ENCODE measurements around the gene CCM2.

CCM2 gene

GRCh38 chr7:45068236-45069023 lies 68.4 kb downstream of the CCM2 start:
- DNase-seq (ENCODE audit: low spot score) = no peak

- no peak for DNase-seq (ENCODE audit: low spot score)
These were observed 69.6 kb downstream of the CCM2 start for GRCh38 chr7:45069444-45070253.

- DNase-seq (ENCODE audit: low spot score) = no peak
These were observed 70.2 kb downstream of the CCM2 start for GRCh38 chr7:45070254-45070642.

DNA sequence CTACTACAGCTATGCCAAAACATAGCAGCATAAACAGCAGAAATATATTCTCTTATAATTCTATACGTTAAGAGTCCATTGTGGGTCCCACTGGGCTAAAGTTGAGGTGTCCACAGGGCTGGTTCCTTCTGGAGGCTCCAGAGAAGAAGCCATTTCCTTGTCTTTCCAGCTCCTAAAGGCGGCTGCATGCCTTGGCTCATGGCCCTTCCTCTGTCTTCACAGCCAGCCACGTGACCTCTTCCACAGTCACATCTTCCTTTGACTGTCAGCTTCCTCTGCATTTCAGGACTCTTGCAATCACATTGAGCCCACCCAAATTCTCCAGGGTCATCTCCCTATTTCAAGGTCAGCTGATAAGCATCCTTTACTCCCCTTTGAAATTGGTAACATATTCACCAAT lies 71.5 kb downstream of the CCM2 start:
- no peak for DNase-seq (ENCODE audit: low spot score)

DNA sequence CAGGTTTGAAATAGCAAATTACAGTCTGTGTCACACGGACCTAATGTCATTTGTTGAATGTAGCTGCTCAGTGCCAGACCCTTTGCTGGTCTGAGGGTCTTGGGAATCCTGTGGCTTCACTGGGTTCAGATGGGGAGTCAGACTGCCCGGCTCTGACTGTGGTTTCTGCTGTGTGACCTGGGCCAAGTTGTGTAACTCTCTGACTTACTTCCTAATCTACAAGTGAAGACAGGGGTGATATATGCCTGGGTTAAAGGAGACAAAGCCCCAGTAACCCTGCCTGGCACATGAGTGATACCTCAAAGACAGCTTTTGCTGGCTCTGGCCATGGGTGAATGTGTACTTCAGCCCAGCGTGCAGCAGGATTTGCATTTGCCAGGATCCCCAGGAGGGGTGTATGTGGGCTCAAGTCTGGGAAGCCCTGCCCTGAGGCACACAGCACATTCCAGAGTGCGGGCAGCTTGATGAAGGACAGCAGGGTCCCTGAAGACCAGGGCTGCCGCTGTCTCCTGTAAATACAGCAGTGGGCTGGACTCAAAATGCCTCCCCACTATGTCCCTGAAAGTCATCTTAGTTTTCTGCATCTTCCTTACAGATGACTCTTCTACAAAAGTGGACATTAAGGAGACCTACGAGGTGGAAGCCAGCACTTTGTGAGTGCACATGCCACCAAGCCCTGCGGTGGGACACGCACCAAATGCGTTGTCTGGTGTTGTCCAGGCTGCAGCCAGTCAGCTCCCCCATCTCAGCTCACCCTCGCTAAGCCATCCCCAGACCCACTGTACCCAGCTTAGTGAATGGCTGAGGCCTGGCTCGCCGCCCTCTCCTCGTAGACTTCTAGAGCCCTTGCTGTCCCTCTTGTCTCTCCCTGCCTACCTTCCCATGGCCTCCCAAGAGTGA lies 72.4 kb downstream of the CCM2 start:
- no peak for DNase-seq (ENCODE audit: low spot score)

GRCh38 chr7:45073031-45073785 lies 73.2 kb downstream of the CCM2 start:
- DNase-seq (ENCODE audit: low spot score) = no peak

DNA sequence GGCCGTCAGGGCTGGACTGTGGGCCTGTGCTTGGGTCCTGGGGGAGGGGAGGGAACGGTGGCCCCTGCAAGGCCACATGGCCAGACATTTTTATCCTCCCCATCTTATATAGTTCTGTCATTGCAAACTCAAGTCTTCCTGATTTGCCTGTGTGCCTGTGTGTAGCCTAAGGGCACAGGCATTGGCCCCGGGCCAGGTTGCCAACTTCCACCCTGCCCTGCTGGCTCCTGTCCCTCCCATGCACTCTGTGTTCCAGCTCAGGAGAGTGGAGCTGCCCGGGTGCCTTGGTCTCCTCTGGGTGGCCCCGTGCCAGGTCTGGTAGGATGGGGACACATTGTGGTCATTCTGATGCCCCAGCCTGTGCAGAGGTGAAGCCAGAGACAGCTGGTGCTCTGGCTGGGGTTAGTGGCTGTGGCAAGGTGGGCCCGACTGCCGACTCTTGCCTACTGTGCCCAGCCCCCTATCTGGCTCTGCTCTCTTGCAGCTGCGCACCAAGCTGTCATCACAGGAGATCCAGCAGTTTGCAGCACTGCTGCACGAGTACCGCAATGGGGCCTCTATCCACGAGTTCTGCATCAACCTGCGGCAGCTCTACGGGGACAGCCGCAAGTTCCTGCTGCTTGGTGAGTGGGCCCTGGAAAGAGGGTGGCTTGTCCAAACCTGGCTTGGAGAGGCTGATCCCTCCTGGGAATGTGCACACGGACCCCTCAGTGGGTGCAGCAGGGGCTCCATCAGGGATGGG lies 74.0 kb downstream of the CCM2 start:
- DNase-seq (ENCODE audit: low spot score) = no peak

DNA sequence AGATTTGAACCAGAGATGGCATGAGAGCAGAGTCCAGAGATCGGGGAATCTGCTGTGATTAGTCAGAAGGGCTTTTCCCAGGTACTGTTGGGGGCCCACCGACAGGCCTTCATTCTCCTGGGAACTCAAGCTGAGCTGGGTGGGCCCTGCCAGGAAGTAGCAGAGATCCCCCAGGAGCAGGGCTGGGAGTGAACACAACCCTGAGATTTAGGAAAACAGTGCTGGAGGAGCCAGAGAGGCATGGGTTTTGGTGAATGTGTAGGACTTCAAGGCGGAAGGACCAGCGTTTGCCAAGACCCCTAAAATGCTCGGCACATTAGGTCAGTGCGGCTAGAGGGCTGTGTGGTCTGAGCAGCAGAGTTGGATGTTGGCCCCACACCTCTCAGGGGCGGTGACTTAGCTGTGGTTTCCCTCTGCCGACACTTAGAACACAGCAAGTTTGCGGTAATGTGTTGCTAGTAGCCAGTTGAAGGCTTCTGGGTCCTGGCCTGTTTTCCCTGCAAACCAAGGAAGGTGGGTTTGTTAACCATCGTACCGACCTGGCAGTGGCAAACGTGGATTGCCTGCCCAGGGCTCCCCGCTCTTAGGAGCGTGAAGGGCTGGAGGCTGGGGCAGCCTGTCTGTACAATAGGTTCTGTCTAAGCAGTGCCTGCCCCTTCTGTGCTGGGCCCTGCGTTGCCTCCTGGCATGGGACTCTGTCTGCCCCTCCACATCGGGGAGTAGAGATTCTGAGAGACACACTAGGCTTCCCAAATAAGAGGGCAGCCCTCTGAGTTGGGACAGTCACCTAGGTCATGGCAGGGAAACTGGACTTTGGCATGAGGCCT lies 74.7 kb downstream of the CCM2 start:
- DNase-seq (ENCODE audit: low spot score) = no peak

DNA sequence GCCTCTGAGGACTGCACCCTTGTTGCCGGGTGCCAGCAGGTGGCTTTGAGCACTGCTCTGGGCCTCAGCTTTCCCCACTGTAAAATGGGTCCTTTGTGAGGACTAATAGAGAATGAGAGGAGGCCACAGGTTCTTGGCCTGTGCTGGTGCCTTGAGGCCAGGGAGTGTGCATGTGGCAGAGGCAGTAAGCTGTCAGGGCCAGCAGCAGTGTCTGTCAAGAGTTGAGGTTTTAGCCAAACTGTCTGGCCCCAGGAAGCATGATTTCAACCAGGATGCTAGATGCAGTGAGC lies 75.3 kb downstream of the CCM2 start:
- DNase-seq (ENCODE audit: low spot score) = no peak

DNA sequence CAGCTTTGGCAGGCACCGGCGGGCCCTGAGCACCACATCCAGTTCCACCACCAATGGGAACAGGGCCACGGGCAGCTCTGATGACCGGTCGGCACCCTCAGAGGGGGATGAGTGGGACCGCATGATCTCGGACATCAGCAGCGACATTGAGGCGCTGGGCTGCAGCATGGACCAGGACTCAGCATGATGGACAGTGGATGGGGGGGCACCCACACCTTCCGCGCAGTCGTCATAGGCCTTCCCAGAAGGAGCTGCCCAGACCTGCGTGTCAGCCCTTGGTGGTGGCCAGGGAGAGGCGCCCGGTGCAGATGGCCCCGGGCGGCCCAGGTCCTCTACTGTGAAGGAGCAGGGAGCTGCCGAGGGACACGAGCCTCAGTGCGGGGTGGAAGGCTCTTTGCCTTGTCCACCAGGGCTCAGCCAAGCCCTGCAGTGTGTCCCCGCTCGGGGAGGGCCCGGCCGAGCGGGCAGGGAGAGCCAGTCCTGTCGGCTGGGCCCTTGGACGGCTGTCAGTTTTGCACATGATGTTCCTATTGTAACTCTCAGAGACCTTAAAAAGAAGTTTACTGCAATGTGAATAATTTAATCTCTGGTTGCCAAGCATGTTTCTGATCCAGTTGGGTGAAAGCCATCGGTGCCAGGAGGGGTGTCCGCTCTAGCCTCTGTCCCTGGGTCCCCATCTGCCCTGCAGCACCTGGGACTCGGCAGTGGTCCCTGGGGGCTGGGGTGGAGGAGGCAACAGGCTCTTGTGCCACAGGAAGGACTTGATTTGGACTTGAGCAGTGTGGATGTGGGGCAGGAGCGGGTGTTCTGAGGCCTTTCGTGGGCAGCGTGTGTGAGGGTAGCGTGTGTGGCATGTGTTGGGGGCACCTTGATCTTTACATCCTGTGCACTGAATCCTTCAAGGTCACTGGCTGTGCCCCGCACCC lies 76.1 kb downstream of the CCM2 start:
- no peak for DNase-seq (ENCODE audit: low spot score)

- no peak for DNase-seq (ENCODE audit: low spot score)
These were observed 76.9 kb downstream of the CCM2 start for GRCh38 chr7:45076946-45077345.

DNA sequence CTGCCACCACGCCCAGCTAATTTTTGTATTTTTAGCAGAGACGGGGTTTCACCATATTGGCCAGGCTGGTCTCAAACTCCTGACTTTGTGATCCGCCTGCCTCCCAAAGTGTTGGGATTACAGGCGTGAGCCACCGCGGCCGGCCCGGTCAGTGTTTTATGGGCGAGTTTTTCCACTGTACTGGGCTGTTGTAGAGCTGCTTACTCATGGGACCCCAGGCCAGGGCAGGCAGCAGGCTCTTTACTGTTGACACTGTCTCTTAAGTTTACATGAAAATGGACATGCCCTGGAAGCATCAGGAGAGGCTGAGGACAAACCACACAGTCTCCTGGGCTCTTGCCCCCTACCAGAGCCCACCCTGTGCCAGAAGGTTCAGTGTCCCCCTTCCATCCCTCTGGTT lies 77.6 kb downstream of the CCM2 start:
- no peak for DNase-seq (ENCODE audit: low spot score)

DNA sequence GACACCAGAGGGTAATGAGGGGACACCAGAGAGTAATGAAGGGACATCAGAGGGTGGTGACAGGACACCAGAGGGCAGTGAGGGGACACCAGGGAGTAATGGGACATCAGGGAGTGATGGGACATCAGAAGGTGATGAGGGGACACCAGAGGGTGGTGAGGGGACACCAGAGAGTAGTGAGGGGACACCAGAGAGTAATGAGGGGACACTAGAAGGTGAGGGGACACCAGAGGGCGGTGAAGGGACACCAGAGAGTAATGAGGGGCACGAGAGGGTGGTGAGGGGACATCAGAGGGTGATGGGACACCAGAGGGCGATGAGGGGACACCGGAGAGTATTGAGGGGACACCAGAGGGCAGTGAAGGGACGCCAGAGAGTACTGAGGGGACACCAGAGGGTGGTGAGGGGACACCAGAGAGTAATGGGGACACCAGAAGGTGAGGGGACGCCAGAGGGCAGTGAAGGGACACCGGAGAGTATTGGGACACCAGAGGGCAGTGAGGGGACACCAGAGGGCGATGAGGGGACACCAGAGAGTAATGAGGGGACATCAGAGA lies 78.2 kb downstream of the CCM2 start:
- DNase-seq (ENCODE audit: low spot score) = no peak

DNA sequence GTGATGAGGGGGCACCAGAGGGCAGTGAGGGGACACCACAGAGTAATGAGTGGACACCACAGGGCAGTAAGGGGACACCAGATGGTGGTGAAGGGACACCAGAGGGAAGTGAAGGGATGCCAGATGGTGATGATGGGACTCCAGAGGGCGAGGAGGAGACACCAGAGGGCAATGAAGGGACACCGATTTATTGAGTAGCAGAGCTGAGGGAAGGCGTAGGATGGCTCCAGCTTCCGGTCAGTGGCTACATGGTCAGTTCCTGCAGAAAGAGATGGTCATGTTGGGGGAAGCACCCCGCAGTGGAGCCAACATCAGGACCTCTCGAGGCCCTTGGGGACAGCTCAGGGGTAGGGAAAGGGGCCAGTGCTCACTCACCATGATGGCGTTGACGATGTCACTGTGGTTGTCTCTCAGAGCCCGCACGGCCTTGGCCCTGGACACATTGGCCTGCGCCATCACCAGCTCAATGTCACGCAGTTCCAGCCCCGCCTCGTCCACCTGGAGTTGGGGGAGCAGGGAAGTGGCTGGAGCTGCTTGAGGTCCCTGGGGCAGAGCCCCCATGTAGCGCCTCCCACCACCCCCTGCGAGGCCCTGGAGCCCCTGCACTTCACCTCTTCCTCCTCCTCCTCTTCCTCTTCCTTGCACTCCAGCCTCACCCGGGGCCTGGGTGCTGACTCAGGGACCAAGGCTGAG lies 80.4 kb downstream of the CCM2 start:
- no peak for DNase-seq (ENCODE audit: low spot score)

GRCh38 chr7:45080958-45081669 lies 81.1 kb downstream of the CCM2 start:
- no peak for DNase-seq (ENCODE audit: low spot score)

DNA sequence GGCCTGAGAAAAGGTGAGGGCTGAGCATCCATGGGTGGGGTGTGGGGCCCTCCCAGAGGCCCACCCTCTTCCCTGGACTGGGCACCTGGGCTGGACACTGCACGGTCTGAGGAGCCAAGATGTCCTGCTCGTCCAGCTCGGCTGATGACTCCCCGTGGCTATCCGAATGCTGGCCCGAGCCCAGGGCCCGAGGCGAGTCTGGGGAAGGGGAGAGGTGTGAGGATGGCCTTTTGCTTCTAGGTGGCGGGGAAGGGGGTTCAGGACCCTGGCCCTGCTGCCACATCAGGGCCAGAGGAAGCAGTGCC lies 81.6 kb downstream of the CCM2 start:
- DNase-seq (ENCODE audit: low spot score) = no peak

- no peak for DNase-seq (ENCODE audit: low spot score)
These were observed 82.2 kb downstream of the CCM2 start for GRCh38 chr7:45082031-45082830.

All from activated CD4-positive, alpha-beta T cell treated with anti-CD3 and anti-CD28 coated beads, Interleukin-2, Interleukin-4, amounts not matched to agents 100 ng/mL and 50 ng/mL, durations not matched to agents 16 hours and 8 hours (primary cell).